Dedifferentiated amniotic fluid mesenchymal stem cell (primary cell): ENCODE results near the gene PTPRN.
"Not testable (repeated sequence)": the region's sequence is repeated elsewhere in the genome, so short reads cannot be mapped to it uniquely, and the experiment has no call there.

Experiments used
- DNase-seq: peaks from one replicate; pipeline ENCODE4 v3.0.0-alpha.2; 2016; ENCODE audit errors: extremely low spot score

Gene PTPRN

DNA sequence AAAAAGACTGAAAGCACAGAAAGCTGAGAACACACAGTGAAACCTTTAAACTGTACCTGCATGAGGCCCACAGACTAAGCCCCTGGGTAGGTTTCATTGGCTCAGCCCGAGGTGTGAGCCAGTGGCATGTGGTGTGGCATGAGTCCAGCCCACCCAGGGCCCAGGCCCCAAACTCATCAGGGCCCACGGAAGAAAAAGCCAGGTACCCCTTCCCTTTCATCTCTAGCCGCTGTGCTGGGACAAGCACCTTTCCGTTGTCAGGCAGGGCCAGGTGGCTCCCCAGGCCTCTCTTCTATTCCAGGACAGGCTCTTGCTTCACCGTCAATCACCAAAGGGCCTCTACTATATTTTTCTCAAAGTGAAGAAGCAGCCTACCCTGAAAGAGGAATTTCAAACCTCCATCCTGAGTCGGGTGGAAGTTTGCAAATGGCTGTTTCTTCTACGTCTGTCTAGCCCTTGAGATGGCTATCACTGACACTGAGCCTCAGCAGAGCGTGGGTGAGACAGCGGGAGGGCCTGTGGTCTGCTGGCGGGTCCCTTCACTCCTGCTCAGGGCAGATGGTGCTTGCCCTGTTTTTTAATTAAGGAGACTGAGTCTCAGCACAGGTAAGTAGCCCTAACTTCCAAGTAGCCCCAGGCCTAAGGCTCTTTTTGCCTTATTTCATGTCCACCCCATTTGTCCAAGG lies 21.5 kb downstream of the PTPRN start:
- DNase-seq = no peak

DNA sequence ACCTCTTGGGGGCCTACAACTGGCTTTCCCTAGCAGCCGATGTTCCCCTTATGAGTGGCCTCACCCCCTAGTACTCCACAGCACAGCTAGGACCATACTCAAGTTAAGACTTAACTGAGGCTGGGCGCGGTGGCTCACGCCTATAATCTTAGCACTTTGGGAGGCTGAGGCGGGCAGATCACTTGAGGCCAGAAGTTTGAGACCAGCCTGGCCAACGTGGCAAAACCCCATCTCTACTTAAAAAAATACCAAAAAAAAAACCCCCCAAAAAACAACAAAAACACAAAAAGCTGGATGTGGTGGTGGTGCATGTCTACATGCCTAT lies 22.1 kb downstream of the PTPRN start:
- DNase-seq = not testable (repeated sequence)

DNA sequence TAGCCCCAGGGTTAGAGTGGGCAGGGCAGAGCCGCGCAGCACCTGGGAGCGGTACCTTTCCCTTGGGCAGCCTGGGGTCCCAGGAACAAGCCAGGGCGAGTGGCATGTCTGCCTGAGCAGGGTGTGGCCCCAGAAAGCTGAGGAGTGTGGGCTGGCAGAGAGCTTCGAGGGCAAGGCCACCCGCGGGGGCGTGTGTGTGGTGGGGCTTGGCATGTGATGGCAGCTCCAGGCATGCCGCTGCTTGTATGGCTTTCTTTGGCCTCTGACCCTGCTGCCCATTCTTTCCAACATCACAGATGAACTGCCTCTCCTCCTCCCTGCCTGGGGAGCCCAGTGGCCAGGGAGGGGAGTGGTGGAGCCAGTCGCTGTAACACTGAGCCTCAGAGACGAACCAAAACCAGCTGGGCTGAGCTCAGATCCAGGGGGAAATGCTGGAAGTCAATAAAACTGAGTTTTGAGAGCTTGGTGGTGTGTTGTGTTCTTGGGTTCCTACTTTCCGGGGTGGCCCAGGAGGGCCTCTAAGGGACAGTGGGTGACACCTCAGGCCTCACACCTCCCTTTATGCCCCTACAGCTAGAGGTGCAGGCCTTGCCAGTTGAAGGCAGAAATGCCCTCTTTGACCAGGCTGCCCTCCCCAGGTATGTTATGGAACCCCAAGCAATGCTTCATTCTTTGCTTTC lies 22.6 kb downstream of the PTPRN start:
- DNase-seq = no peak

DNA sequence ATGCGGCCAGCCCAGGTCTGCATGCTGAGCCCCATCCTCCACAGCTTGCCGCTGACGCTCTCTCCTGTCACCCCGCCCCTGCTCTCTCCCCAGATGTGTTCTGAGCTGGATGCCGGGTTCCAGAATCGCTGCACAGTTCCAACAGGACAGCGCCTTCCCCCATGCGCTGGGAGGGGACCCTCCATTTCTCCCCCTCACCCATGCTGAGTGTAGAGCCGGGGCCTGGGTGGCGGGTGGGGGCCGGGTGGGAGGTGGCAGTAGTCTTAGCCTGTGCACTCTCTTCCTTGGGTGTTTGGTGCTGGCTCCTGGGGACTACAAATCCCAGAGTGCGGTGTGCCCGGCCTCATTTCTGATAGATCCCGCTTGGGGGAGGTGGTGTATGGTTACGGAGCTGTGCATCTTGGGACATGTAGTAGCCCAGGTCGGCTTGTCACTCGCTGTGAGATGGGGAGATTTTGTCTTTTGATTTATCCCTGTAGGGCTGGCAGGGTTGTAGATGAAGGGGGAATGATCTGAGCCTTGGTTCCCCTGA lies 23.2 kb downstream of the PTPRN start:
- peak; percentile 38 for DNase-seq

DNA sequence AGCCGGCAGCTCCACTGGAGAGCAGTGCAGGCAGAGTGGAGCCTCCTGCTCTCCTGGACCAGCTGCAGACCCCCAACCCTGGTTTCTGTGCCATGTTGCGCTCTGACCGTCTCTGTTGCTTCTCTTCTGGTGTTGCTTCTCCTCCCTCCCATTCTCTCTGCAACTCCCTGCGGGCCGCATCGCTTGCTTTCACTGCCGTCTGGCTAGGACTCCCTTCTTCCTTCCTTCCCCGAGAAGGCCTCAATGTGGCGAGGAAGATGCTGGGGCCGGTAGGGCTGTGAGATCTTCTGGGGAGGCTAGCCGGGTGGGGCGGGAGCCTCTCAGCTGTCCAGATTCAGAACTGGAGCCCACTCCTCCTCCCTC lies 23.8 kb downstream of the PTPRN start:
- no peak for DNase-seq

DNA sequence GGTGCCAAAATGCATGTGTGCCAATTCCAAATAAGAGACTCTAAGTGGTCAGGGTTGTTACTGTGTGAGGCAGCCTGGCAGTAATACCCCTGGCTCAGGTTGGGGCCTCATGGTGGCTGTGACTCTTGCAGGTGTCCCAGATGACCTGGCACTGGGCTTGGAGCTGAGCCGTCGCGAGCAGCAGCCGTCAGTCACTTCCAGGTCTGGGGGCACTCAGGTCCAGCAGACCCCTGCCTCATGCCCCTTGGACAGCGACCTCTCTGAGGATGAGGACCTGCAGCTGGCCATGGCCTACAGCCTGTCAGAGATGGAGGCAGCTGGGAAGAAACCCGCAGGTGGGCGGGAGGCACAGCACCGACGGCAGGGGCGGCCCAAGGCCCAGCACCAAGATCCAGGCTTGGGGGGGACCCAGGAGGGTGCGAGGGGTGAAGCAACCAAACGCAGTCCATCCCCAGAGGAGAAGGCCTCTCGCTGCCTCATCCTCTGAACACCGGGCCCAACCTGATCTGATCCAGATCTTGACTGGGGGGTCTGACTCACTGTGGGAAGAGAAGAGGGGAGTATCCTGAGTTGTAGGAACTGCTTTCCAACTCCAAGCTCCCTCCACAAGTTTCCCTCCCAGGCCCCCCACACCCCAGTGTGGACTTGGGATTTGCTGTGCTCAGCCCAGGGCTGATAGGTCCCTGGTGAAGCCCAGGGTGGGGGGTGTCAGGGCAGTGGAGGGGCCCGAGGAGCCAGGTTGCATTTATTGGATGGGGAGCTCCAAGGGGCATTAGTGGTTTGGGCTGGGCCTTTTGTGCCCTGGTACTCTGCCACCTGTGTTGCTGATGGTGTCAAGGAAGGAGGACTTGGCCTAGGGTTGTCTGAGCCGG lies 24.5 kb downstream of the PTPRN start:
- DNase-seq = no peak

DNA sequence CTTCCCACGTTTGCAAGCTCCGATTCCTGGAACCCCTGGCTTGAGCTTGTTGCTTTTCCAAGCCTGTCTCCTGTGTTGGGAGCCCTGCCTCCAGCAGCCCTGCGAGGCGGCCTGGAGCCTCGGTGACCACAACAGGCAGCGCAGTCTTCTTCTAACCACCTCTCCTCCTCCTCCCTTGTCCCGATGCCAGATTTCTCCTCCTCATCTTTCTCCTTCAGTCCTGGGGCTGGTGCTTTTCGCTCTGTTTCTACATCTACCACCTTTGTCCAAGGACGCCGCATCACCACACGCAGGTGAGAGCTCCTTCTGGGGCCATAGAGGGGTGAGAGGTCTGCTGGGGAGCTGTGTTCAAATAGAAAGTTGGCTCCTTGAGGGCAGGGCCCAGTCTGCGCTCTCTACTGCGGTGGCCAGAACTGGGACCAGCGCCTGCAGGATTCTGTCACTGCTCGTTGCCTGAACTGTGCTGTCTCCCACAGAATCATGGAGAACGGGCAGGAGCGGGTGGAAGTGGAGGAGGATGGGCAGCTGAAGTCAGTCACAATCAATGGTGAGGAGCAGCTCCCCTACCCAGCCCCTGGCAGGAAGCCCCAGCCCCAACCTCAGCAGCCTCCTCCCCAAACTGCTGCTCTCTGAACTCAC lies 26.1 kb downstream of the PTPRN start:
- no peak for DNase-seq

DNA sequence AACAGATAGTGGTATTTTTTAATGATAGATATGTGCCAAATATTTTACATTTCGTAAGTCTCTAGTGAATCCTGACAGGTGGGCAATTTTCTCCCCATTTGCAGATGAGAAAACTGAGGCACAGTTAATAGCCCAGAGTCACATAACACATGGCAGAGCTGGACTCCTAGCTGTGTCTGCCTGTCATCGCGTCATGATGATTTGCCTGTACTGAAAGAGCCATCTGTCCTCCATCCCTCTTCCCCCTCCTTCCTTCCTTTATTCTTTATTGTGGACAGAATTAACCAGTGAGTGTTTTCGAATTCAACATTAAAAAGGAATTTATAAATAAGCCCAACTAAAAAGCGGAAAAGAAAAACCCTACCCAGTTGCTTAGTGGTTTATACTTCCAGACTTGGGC lies 26.8 kb downstream of the PTPRN start:
- no peak for DNase-seq

DNA sequence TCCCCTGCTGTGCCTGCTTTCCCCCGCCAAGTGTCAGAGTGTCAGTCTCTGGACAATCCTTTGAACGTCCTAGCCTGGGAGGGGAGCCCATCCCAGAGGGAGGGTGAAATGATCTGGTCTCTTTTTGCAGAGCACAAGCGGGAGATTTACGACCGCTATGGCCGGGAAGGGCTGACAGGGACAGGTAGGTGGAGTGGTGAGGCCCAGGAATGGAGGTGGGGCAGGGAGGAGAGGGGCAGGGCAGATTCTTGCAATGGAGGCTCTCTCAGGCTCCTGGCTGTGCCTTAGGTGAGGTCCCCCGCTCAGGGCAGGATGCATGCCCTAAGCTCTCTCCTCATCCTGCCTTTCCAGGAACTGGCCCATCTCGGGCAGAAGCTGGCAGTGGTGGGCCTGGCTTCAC lies 27.6 kb downstream of the PTPRN start:
- no peak for DNase-seq

DNA sequence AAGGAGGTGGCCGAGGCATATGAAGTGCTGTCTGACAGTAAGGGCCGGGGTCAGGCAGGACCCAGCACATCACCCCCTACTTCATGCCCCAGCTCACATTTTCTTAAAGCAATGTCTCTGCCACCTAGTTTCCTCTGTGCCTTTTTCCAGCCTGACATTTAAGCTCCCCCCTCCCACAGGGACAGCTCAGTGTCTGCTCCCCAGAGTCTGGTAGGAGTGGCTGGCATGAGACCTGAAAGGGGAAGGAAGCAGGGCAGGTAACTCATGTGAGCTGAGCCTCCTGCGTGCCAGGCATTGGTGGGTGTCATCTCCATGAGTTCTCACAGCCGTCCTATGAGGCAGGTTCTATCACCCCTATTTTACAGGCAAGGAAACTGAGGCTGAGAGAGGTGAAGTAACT lies 28.6 kb downstream of the PTPRN start:
- DNase-seq = no peak

DNA sequence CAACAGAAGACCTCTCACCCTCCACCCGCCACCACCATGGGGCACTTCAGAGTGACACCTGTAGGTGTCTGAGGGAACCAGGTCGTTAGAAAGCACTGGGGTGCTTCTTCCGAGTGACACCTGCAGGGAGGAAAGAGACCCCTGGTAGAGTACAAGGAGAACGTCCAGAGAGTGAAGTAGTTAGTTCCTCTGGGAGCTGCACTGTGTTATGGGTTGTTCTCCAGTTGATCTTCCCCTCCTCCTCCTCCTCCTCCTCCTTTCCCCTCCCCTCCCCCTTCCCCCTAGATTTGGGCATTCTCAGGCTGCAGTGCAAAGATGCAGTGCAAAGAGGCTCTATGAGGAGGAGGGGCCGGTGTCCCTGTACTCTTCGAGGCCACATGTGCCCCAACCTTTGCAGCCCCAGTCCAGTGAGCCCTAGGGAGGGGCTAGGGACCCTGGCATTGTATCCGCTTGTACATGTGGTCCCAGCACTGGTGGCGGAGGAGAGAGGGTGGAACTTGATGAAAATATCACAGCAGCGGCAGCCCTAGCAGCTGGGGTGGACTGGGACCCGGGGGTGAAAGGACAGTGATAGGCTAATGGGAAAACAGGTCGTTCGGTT lies 29.2 kb downstream of the PTPRN start:
- DNase-seq = no peak

DNA sequence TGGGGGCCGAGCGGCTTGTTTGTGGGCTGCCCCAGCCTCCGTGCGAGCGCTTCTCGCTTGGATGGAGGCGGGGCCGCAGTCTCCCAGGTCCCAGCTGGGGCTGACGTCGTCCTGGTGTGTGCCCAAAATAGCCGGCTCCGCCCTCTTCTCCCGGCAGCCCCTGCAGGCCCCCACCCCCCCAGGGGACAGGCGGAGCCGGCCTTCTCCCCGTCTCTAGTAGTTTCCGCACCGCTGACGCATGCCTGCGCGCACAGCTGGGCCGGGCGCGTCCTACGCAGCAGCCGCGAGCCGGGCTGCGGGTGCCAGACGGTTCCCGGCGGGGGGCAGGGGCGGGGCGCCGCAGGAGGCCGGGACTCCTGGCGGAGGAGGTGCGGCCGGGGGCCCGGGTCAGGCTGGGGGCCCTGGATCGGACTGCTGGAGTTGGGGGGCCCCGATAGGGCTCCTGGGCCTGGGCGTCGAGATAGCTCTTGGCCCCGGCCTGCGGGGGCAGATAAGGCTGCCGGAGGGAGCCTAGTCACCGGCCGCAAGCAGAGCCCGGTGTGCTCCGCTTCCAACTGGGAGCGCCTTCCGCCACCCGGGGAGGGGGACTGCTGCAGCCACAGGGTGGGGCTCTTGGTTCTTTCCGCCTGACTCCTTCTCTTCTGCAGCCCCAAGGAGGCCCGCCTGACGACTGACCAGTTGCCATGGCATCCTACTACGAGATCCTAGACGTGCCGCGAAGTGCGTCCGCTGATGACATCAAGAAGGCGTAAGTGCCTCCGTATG lies 29.9 kb downstream of the PTPRN start, which contains the start of gene DNAJB2:
Gene DNAJB2, plus strand, starts transcription at position 216 of the 765 bp plus-strand sequence. Its CDS starts 468 bp downstream, at position 684.
- DNase-seq = peak; percentile 97

DNA sequence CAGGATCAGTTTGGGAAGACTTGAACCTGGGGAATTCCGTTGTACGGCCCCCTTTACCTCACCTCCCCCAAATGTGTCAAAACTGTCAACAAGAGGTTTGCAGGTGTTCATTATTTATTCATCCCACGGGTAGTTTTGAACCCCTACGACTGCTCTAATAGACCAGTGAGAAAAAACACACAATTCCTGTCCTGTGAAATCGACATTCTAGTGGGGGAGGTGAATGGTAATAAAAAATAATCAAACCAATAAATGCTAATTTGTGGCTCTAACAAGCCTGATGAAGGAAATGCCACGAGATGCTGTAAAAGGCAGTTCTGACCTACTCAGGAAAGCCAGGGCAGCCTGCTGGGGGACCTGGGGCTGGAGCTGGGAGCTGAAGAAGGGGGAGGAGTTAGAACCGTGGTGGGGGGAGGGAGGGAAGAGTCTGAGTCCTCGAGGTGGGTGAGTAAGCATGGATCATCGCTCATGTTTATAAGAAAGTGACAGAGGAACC lies 30.5 kb downstream of the PTPRN start:
- no peak for DNase-seq

DNA sequence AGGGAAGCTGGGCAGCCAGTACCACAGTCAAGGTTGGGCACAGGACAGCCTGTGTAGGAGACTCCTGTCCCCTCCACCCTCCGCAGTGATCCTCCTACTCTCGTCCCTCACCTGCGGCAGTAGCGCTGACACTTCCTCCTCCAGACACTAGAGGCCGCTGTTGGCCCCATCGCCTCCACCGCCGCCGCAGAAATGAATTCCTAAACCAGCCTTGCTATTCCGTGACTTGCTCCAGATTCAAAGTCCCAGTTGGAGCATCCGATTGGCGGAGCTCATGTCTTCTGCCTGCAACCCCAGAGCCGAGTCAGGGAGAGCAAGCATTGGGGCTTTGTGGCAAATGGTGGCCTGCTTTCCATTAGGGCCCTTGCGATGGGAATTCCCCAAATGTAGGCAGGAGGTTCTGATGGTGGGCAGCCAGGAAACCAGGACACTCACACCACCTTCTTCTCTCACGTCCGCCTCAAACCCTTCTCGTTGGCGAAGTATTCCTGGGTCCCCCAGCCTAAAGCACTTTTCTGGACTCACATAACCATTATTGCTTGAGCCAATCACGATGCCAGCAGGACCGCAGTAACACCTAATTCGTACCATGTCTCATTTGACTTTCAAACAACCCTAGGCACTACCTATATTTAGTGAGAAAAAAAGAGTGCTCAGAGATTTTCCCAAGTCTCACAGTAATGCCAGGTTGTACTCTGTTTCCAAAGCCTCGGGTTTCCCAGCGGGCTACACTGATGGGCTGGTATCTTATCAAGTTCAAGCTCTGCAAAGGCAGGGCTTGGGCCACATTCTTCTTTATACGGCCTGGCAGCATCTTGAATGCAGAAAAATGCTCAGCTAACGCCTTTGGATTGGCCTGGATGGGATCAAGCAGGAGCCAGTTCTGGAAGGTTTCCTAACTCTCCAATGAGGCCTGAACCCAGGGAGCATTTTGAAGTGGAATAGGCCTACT lies 31.2 kb downstream of the PTPRN start:
- DNase-seq = peak; percentile 74

DNA sequence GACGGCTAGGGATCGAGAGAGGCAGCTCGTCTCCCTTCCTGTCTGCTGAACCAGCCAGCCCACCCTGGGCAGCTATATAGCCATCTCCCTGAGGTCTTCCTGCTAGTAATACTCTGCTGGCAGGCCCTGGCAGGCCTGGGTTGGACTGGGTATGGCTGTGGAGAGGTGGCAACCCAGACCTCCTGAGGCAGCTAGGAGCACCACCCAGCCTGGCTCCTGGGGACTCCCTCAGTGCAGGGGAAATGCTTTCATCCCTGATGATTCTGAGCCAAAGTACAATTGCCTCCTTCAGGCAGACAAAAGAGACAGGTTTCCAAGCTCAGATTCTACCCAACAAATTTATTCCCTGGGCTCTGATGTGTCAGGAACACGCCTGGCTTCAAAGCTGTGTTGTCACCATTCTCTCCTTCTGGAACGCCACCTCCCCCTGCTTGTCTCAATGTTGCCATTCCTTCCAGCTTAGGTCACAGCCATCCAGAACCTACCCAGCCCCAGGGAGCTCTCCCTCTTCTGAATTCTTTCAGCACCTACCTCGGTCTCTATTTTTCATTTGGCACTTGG lies 34.8 kb downstream of the PTPRN start:
- DNase-seq = peak; percentile 89

DNA sequence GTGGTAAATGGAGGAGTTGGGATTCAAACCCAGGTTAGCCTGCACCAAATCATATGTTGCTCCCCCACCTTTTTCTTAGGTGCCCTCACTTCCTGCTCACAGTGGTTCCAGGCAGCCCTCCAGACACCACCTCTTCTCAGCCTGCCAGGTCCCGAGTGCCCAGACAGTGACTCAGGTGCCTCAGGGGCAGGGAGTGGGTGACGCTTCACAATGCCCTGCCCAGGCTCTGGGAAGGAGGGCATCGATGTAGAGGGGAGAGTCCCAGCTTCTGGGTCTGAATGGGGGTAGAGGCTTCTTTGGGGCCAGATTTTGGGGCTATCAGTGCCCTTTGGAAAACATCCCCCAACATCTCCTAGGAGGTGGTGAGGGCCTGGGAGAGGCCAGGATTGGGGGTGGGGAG lies 35.3 kb downstream of the PTPRN start:
- DNase-seq = no peak

DNA sequence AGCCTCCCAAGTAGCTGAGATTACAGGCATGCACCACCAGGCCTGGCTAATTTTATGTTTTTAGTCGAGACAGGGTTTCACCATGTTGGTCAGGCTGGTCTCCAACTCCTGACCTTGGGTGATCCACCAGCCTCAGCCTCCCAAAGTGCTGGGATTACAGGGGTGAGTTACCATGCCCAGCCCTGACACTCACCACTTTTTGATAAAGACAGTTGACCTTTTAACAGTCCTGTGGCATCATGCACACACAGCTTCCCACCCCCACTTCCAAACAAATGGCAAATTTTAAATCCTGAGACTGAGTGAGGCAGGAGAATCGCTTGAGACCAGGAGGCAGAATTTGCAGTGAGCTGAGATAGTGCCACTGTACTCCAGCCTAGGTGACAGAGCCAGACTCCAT lies 36.2 kb downstream of the PTPRN start:
- no peak for DNase-seq

DNA sequence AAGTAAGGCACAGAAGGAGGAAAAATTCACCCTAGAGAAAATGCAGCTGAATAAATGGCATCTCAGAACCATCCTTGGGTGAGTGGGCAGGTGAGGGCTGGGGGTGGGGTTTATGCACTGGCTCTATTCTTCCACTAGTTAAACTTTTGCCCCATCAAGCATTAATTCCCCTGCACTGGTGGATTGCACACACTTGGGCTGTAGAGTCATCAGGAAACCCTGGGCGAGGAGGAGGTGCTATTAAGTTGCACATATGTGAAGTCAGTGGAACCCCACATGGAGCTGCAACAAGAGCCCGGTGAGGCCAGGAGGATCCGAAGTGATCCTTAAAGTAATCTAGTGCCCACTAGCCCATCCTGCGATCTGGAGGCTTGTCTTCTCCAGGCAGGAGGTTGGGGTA lies 36.8 kb downstream of the PTPRN start:
- DNase-seq = no peak

DNA sequence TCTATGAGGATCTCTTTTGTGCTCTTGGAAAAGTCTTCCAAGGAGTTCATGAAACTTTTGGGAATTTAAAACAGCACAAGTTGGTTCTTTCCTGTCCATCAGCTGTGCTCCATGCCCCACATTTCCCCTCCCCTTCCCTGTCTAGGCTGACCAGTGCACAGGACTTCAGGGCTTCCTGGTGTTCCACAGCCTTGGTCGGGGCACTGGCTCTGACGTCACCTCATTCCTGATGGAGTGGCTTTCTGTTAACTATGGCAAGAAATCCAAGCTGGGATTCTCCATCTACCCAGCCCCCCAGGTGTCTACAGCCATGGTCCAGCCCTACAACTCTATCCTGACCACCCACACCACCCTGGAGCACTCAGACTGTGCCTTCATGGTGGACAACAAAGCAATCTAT lies 38.2 kb downstream of the PTPRN start:
- no peak for DNase-seq
